GM21390 (cell line): ENCODE measurements around the gene TBC1D28.
A peak's percentile ranks its signal among the peaks of the same experiment; 100 is the strongest.
"Not testable (repeated sequence)": the region's sequence is repeated elsewhere in the genome, so short reads cannot be mapped to it uniquely, and the experiment has no call there.

Experiments used
- ATAC-seq: cut with Tn5 transposase; IDR thresholded peaks from one replicate; pipeline ENCODE4 v1.9.1; 2021; ENCODE audit not compliant: unreplicated experiment

TBC1D28 gene

DNA sequence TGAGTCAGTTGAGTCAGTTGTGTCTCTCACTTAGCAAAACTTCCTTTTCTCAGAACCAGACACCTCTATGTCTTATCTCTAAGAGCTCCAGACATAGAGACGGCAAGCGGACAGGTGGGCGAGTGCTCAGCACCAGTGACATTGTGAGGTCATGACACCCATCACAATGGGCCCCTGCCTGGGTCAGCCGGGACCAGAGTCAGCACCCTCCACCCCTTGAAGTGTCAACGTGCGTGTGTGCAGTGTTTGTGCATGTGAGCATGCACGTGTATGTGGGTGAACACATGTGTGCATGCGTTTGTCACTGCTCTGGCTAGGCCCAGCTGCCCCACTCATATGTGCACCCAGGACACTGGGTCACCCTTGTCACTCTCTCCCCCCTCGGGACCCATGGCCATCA, at the start of gene TBC1D28:
TBC1D28 (minus strand) TSS at position 101 of the 400 bp plus-strand sequence. CDS start 3,039 bp downstream, outside the sequence.
- not testable (repeated sequence) for ATAC-seq

DNA sequence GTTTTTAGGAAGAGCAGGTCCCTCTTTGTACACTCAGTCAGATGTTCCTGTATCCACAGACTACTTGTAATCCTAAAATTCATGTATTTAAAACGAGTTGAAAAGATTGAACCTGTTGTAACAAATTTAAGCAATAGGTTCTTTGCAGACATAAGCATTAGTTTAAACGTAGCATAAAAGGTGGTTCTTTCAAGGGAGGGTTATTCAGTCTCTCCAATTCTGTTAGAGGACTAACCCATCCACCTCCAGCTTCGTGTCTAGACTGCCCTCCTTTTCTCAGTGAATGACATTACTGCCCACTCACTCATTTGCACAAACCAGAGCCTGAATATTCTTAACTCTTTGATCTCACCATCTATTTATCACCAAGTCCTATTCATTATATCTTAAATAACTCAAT, 38.5 kb upstream of the TBC1D28 start:
- ATAC-seq: not testable (repeated sequence)

DNA sequence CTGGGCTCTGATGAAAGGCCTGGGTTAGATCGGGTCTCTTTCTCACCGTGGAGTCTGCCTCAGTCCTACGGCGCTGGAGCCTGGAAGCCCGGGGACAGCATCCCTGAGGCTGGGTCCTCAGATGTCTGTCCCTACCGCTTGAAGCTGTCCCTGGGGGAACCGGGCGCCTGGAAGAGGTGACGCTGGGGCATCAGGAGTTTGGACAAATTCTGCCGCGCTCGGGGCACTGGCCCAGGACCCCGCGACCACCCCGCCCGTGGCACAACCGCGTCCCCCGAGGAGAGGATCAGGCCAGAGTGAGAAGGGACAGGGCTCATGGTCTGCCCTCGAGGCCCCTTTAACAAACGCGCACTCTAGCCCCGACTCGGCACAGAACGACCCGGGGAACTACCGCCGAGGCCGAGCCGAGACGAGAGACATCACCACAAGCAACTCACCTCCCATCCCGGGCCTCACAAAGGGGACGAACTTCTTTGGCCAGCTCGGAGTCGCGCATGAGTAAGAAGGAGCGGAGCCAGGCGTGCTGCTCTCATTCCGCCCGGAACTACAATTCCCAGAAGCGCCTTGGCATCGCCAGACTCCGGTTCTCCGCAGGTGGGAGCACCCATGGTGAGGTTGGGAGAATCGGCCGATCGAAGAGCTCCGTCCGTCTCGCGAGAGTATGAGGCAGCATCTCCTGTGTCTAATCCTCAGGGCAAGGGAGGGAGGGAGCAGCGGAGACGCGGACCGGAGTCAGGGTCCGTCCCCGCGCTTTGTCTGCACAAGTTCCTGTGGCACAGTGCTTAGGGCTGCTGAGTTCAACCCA, 37.8 kb upstream of the TBC1D28 start, which contains the start of gene FOXO3B:
FOXO3B (minus strand) TSS at position 548 of the 805 bp plus-strand sequence. CDS start 663 bp downstream, outside the sequence.
- ATAC-seq: peak; percentile 83

GRCh38 chr17:18677381-18677780, 33.2 kb upstream of the TBC1D28 start:
- not testable (repeated sequence) for ATAC-seq

DNA sequence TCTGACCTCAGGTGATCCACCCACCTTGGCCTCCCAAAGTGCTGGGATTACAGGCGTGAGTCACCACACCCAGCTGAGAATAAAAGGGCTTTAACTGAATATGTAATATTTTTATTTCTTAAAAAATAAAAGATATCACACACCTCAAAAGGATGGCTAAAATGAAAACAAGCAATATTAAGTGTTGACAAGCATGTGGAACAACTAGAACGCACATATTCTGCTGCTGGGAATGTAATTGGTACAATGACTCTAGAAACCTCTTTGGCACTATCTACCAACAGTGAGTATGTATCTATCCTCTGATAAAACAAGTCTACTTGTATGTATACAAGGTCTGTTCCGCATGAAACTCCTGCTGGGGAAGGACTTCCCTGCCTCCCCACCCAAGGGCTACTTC, 32.7 kb upstream of the TBC1D28 start:
- ATAC-seq: not testable (repeated sequence)

GRCh38 chr17:18672395-18673227, 28.4 kb upstream of the TBC1D28 start:
- ATAC-seq: not testable (repeated sequence)

GRCh38 chr17:18668625-18669024, 24.4 kb upstream of the TBC1D28 start:
- not testable (repeated sequence) for ATAC-seq

- not testable (repeated sequence) for ATAC-seq
Observed at GRCh38 chr17:18667535-18667934, 23.3 kb upstream of the TBC1D28 start.

- not testable (repeated sequence) for ATAC-seq
Observed at GRCh38 chr17:18666326-18666725, 22.1 kb upstream of the TBC1D28 start.

GRCh38 chr17:18661924-18662624, 17.9 kb upstream of the TBC1D28 start:
- ATAC-seq: not testable (repeated sequence)

DNA sequence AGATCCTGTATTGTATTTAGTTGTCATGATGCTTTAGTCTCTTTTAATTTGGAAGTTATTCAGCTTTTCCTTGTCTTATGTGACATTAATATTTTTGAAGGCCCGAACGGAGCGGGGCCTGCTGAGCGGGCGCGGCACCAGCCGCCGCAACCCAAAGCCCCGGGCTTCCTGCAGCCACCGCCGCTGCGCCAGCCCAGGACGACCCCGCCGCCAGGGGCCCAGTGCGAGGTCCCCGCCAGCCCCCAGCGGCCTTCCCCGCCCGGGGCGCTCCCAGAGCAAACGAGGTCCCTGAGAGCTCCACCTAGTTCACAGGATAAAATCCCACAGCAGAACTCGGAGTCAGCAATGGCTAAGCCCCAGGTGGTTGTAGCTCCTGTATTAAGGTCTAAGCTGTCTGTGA, 5.9 kb upstream of the TBC1D28 start:
- ATAC-seq: not testable (repeated sequence)

GRCh38 chr17:18643124-18643523, 1.1 kb downstream of the TBC1D28 start:
- not testable (repeated sequence) for ATAC-seq

DNA sequence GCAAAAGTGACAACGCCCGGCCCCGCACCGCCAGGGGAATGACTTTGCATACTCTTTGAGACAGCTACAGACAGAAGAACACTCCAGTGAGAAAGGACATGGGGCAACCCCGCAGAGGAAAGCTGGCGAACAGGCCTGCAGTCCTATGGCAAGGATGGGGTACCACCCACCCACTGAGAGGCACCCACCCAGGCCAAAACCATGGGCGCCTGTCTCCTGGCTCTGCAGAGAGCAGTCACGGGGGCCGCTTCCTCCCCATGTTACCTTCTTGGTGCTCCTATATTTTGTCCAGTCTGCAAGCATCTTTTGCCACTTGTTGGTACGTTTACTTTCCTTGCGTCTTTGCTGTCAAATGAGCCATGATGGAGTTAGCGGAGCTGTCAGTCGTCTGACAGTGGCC, 5.8 kb downstream of the TBC1D28 start:
- ATAC-seq: not testable (repeated sequence)

DNA sequence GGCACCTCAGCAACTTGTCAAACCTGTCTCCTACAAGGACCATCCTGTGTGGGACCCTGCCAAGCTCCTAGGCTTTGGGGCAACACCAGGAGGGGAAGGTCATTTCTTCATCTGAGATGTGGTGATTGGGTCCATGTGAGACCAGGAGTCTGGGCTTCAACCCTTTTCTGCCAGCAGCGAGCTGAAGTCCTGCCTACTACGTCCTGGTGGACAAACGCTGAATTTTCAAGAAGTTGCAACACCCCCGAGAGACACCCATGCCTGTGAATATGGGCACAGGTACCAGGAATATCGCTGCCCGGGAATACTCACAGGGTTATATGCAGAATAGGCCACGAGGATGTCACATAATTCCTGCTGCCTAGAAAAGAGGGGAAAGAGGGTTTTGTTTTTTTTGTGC, 8.0 kb downstream of the TBC1D28 start:
- ATAC-seq: not testable (repeated sequence)

GRCh38 chr17:18635773-18636172, 8.4 kb downstream of the TBC1D28 start:
- not testable (repeated sequence) for ATAC-seq

DNA sequence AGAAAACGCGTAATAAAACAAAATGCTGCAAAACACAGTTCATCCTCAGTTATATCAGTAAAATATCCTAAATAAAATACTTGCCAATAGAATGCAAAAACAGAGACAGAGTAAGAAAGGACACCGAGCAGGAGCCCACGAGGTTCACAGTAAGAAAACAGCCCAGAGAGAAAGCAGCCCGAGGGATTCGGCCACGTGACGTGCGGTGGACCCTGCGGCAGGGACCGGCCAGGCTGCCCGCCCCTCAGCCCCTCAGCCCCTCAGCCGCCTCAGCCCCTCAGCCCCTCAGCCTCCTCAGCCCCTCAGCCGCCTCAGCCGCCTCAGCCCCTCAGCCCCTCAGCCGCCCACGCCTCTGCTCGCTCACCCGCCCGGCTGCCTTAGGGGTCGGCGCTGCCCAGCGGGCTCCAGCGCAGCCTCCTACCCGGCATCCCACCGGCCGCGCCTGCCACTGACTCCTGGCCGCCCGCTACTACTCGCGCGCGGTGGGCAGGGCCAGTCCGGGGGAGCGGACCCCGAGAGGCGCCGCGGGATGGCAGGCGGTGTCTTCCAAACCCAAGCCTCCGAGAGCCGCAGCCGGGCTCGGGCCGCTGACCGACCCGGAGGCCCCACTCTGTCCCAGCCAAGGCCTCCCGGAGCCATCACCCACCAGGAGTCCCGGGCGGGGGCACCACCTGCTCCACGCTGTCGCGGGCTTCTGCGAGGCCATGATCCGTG, 9.5 kb downstream of the TBC1D28 start:
- not testable (repeated sequence) for ATAC-seq

DNA sequence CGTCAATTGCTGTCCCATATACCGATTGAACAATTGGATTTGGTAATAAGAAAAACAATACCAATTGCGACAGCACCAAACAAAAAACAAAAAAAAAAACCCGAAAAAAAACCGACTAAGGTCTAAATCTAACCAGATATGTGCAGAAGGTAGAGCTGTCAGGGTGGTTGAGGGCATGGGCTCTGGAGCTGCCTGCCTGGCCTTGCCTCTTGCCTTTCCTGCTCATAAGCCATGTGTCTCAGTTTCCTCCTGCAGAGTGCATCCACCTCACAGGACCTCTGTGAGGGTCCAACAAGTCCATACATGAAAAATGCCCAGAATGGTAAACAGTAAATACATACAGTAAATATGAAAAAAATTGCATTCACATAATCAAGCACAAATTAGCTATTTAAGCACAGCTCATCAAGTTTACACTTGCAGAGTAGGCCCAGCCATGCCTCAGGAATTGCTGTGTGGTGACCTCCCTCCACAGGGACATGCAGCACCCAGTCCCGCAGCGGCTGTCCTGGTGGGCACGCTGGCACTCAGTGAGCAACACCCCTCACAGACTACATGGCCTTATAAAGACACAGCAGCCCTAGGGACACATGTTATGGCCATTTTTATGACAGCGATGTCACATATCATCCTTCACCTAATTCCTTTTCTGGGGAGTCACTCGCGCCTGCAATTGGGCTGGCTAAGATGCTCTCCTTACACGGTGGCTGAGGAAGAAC, 17.9 kb downstream of the TBC1D28 start:
- no peak for ATAC-seq

DNA sequence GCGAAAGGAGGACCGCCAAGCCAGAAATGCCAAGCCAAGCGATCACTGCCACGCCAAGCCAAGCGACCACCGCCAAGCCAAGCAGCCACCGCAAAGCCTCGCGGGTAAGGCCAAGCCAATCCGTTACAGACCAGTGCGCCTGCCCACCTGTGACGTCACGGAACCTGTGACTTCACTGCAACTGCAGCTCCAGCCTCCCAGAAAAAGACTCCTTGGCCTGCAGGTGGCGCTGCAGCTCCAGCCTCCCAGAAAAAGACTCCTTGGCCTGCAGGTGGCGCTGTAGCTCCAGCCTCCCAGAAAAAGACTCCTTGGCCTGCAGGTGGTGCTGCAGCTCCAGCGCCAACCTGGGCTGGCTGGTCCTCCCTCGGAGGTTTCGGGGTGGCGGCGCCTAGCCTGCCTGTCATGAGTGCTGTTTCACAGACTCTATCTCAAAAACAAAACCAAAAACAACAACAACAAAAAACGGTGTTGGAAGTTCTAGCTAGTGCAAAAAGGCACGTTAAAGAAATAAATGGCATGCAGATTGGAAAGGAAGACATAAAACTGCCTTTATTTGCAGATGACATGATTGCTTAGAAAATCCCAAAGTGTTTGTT, 18.6 kb downstream of the TBC1D28 start:
- ATAC-seq: not testable (repeated sequence)

DNA sequence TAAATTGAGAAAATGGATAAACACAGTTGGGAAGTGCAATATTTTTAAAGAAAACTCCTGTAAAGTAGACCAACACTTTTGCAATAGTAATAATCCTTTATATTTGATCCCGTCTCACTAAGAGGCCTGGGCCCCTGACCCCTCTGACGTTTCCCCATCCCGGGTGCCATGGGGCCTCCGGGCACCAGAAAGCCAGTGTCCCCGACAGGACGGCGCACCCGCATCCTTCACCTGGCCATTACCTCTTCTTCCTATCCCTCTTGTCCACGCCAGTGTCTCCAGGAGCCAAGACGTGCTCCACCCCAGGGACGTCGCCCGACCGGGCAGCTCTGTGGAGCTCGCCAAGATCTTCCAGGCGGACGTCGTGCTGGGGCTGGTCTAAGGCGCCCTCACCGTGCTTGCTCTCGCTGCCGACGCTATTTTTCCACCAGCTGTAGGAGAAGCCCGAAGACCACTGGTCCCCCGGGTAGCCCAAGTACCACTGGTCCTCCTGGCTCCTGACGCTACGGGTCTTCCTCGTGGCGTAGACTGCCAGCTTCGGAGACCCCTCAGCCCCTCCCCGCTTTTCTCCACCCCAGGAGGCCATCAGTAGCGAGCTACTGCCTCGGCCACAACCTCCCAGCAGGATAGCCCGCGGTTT, 19.2 kb downstream of the TBC1D28 start:
- not testable (repeated sequence) for ATAC-seq
